HepG2 (cell line): ENCODE data around the gene DCAKD. TPM values are rescaled to one million over a fixed set of nuclear protein-coding genes. Genes with fewer than 3 reads are reported as not detected.

ENCODE experiments used
- ELF1 ChIP-seq: sonication (generic); formaldehyde crosslinking; IDR thresholded peaks from 2 replicates; pipeline ENCODE4 v1.4.0; 2020; ENCODE audit warnings: missing genetic modification reagents
- FOSL1 ChIP-seq: sonication (generic); formaldehyde crosslinking; IDR thresholded peaks from 2 replicates; pipeline ENCODE4 v1.9.0; 2021; ENCODE audit warnings: missing genetic modification reagents, borderline replicate concordance
- FOXK2 ChIP-seq: fragments of 450-650 bp; IDR thresholded peaks from 2 replicates; pipeline ENCODE4 v1.6.1; 2016
- FOXP1 ChIP-seq, 2 experiments: fragments of 450-650 bp in 1 of 2; IDR thresholded peaks; 2 replicates each; pipeline ENCODE4 v1.6.1; 2017 to 2018; ENCODE audit warnings: antibody characterized with exemption in 1 of 2
- HES4 ChIP-seq: sonication (generic); formaldehyde crosslinking; IDR thresholded peaks from 2 replicates; pipeline ENCODE4 v1.9.0; 2021; ENCODE audit warnings: mild to moderate bottlenecking, missing genetic modification reagents, borderline replicate concordance
- ISL2 ChIP-seq: sonication (generic); formaldehyde crosslinking; IDR thresholded peaks from 2 replicates; pipeline ENCODE4 v1.5.0; 2020; ENCODE audit warnings: missing genetic modification reagents
- KIAA2018 ChIP-seq: sonication (generic); formaldehyde crosslinking; IDR thresholded peaks from 2 replicates; pipeline ENCODE4 v1.5.0; 2020; ENCODE audit warnings: mild to moderate bottlenecking, missing genetic modification reagents, borderline replicate concordance
- KMT2B ChIP-seq: IDR thresholded peaks from 2 replicates; pipeline ENCODE4 v1.6.1; 2016; ENCODE audit warnings: missing genetic modification reagents, missing compliant biosample characterization
- MIER3 ChIP-seq: IDR thresholded peaks from 2 replicates; pipeline ENCODE4 v1.6.1; 2016; ENCODE audit warnings: missing compliant biosample characterization, borderline replicate concordance
- NBN ChIP-seq: fragments of 450-650 bp; conservative IDR thresholded peaks from 2 replicates; pipeline ENCODE4 v1.6.1; 2017
- NR2F1 ChIP-seq, 2 experiments: fragments of 450-650 bp in 1 of 2; formaldehyde crosslinking in 1 of 2; IDR thresholded peaks; 2 replicates each; pipeline versions ENCODE4 v1.5.0 to v1.6.1; 2016 to 2020; ENCODE audit warnings: mild to moderate bottlenecking in 1 of 2, missing compliant biosample characterization in 1 of 2, missing genetic modification reagents in 1 of 2, moderate library complexity in 1 of 2
- NR2F2 ChIP-seq: IDR thresholded peaks from 2 replicates; pipeline ENCODE4 v1.6.1; 2012; ENCODE audit warnings: low read depth, inconsistent platforms, borderline replicate concordance
- NR2F6 ChIP-seq, 2 experiments: IDR thresholded peaks; 2 replicates each; pipeline ENCODE4 v1.6.1; 2016; ENCODE audit warnings: antibody characterized with exemption in 1 of 2, mild to moderate bottlenecking in 1 of 2
- RNF2 ChIP-seq: fragments of 450-650 bp; conservative IDR thresholded peaks from 2 replicates; pipeline ENCODE4 v1.6.1; 2016; ENCODE audit warnings: low read depth
- SCMH1 ChIP-seq: sonication (generic); formaldehyde crosslinking; IDR thresholded peaks from 2 replicates; pipeline ENCODE4 v1.9.0; 2021; ENCODE audit warnings: missing genetic modification reagents, mild to moderate bottlenecking, borderline replicate concordance
- SNAPC5 ChIP-seq: sonication (generic); formaldehyde crosslinking; IDR thresholded peaks from 2 replicates; pipeline ENCODE4 v1.8.1; 2023; ENCODE audit warnings: mild to moderate bottlenecking, missing genetic modification reagents, borderline replicate concordance
- SPEN ChIP-seq: sonication (generic); formaldehyde crosslinking; IDR thresholded peaks from 2 replicates; pipeline ENCODE4 v1.5.1; 2020; ENCODE audit warnings: low read depth, mild to moderate bottlenecking, missing genetic modification reagents
- TBL1XR1 ChIP-seq: fragments of 150-350 bp; IDR thresholded peaks from 2 replicates; pipeline ENCODE4 v1.6.1; 2014; ENCODE audit warnings: borderline replicate concordance, low read length; ENCODE audit not compliant: partially characterized antibody
- ZBTB20 ChIP-seq: sonication (generic); formaldehyde crosslinking; IDR thresholded peaks from 2 replicates; pipeline ENCODE4 v1.8.1; 2023; ENCODE audit warnings: missing genetic modification reagents, low read depth, mild to moderate bottlenecking, borderline replicate concordance
- ZNF891 ChIP-seq: sonication (generic); formaldehyde crosslinking; IDR thresholded peaks from 2 replicates; pipeline ENCODE4 v1.5.0; 2020; ENCODE audit warnings: mild to moderate bottlenecking, missing genetic modification reagents
- polyA plus RNA-seq, 8 experiments: library from polyadenylated mRNA; depleted of rRNA in 3 of 8; stranded (reverse) in 7 of 8; unstranded in 1 of 8; fragments of >200 nt; fragmentation: Illumina TruSeq in 4 of 8; extraction: Trizol in 4 of 8; gene quantifications; 2 replicates each; pipeline versions ENCODE4 v1.2.1 to v1.2.3, GENCODE V29; 2011 to 2016; ENCODE audit warnings: low read depth in 4 of 8, missing spikeins in 1 of 8, mixed read lengths in 1 of 8; ENCODE audit not compliant: insufficient read depth in 1 of 8
- total RNA-seq, 5 experiments: library from RNA; depleted of rRNA; stranded (reverse); fragments of >200 nt; fragmentation: Illumina TruSeq; extraction: Trizol; gene quantifications; 2 replicates each; pipeline ENCODE4 v1.2.3, GENCODE V29; 2016; ENCODE audit warnings: low read depth in 1 of 5
- TF ChIP-seq, protein P1 (sequence below): sonication (generic); formaldehyde crosslinking; IDR thresholded peaks from 2 replicates; pipeline ENCODE4 v1.9.0; 2022; ENCODE audit warnings: missing genetic modification reagents, mild to moderate bottlenecking, borderline replicate concordance

Gene DCAKD
- total and polyA plus RNA-seq, 2 of the 13 experiments (the other 11 are each of a cell fraction or from before 2014, with no cell fraction given): 25.9 to 29.2 TPM

GRCh38 chr17:45098869-45099616, 47.6 kb upstream of the DCAKD start (continued):
- TF ChIP-seq TBL1XR1 (peak; percentile 19), NBN (no peak), NR2F1 (CRISPR knock-in tag; IDR thresholded peaks at IDR 0.05) (no peak), KIAA2018 (CRISPR knock-in tag) (no peak), ZBTB20 (no peak), NR2F6 (IDR thresholded peaks at IDR 0.05) (no peak), NR2F6 (CRISPR knock-in tag; IDR thresholded peaks at IDR 0.05) (0 out of 2 replicates have a peak, but pooled peaks have one; percentile 42), ELF1 (no peak), SNAPC5 (CRISPR knock-in tag) (no peak), FOSL1 (CRISPR knock-in tag) (no peak), FOXK2 (no peak), MIER3 (CRISPR knock-in tag) (no peak; the same call in 1 of the 2 replicates), ZNF891 (CRISPR knock-in tag) (no peak), RNF2 (no peak), ISL2 (CRISPR knock-in tag) (no peak), NR2F2 (no peak), KMT2B (no peak), FOXP1 (IDR thresholded peaks at IDR 0.05) (no peak), FOXP1 (CRISPR knock-in tag; IDR thresholded peaks at IDR 0.05) (no peak), SPEN (CRISPR knock-in tag) (no peak), SCMH1 (no peak), HES4 (no peak)
- TF ChIP-seq, protein P1, sequence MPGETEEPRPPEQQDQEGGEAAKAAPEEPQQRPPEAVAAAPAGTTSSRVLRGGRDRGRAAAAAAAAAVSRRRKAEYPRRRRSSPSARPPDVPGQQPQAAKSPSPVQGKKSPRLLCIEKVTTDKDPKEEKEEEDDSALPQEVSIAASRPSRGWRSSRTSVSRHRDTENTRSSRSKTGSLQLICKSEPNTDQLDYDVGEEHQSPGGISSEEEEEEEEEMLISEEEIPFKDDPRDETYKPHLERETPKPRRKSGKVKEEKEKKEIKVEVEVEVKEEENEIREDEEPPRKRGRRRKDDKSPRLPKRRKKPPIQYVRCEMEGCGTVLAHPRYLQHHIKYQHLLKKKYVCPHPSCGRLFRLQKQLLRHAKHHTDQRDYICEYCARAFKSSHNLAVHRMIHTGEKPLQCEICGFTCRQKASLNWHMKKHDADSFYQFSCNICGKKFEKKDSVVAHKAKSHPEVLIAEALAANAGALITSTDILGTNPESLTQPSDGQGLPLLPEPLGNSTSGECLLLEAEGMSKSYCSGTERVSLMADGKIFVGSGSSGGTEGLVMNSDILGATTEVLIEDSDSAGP (CRISPR knock-in tag): peak; percentile 30; the same call in 1 of the 2 replicates
